ENCODE measurements around the gene ATRN.
"Not testable (repeated sequence)": the region's sequence is repeated elsewhere in the genome, so short reads cannot be mapped to it uniquely, and the experiment has no call there.

ATRN gene

DNA sequence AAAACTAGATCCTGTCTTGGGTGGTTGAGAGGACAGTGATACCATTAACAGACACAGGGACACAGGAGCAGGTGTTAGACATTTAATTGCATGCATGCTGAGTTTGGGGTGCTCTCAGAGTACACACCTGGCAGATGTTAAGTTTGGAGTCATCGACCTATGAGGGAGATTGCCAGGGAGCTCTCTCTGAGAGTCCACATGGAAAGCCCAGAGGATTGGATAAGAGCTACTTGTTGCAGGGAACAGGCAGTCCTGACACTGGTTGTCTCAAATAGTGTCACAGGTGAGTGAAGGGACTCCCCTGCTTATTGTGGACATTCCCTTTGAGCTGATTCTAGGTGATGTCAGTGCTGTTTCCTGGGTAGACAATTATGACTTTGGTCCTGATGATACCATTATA is 3.1 kb downstream of the ATRN start:
- H3K9me3 Mint-ChIP-seq: no peaks in the 10 kb centered on the region
- H3K27ac Mint-ChIP-seq (ENCODE audit: low read depth): no peak overlapping the region
- ATAC-seq (replicated peaks; ENCODE audit: extremely low read depth, poor library complexity, severe bottlenecking) (no peak), DNase-seq (ENCODE audit: low spot score in 2 of 2) (no peak)
- peaks cover 12% of the 10 kb centered on the region for H3K36me3 Mint-ChIP-seq (ENCODE audit: insufficient read depth)
- H3K27me3 Mint-ChIP-seq: no peaks in the 10 kb centered on the region
- no peak overlapping the region for H3K4me3 Mint-ChIP-seq
- H3K4me1 Mint-ChIP-seq: peaks cover 35% of the 10 kb centered on the region

DNA sequence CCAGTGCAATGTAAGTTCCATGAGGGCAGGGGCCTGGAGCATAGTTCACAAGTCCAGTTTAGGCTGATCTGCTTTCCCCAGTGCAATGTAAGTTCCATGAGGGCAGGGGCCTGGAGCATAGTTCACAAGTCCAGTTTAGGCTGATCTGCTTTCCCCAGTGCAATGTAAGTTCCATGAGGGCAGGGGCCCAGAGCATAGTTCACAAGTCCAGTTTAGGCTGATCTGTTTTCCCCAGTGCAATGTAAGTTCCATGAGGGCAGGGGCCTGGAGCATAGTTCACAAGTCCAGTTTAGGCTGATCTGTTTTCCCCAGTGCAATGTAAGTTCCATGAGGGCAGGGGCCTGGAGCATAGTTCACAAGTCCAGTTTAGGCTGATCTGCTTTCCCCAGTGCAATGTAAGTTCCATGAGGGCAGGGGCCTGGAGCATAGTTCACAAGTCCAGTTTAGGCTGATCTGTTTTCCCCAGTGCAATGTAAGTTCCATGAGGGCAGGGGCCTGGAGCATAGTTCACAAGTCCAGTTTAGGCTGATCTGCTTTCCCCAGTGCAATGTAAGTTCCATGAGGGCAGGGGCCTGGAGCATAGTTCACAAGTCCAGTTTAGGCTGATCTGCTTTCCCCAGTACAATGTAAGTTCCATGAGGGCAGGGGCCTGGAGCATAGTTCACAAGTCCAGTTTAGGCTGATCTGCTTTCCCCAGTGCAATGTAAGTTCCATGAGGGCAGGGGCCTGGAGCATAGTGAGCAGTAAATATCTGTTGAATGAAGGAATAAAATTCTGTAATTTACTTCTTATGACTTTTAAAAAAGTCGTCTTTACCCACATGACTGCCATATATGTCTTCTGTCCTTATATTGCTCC is 6.4 kb downstream of the ATRN start:
- H3K36me3 Mint-ChIP-seq (ENCODE audit: insufficient read depth); DNase-seq (ENCODE audit: low spot score in 2 of 2); H3K27ac Mint-ChIP-seq (ENCODE audit: low read depth); ATAC-seq (replicated peaks; ENCODE audit: extremely low read depth, poor library complexity, severe bottlenecking); H3K9me3 Mint-ChIP-seq; H3K27me3 Mint-ChIP-seq; H3K4me3 Mint-ChIP-seq: not testable (repeated sequence)
- H3K4me1 Mint-ChIP-seq: peaks cover 34% of the 10 kb centered on the region

DNA sequence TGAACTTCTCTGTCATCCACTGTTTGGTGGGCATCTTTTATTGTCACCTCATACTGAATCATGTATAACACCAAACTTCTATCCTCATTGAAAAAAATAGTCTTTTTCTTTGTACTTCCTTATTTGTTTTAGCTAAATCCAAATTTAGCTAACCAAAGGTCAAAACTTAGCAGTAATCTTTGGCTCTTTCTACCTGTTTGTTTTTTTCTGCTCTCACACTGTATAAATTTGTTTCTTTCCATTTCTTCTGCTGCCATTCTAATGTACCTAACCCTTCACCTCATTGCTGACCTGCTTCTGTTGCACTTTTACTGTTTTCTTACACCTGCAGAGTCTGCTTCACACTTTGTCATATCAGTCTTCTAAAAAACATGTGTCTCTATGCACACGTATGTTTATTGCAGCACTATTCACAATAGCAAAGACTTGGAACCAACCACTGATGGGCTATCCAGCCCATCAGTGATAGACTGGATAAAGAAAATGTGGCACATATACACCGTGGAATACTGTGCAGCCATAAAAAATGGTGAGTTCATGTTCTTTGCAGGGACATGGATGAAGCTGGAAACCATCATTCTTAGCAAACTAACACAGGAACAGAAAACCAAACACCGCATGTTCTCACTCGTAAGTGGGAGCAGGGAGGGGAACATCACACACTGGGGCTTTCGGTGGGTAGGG is 7.2 kb downstream of the ATRN start:
- Mint-ChIP-seq H3K4me3 (no peak overlapping the region), H3K9me3 (no peaks in the 10 kb centered on the region), H3K27me3 (no peaks in the 10 kb centered on the region), H3K27ac (ENCODE audit: low read depth) (no peak overlapping the region), H3K36me3 (ENCODE audit: insufficient read depth) (peaks cover 4% of the 10 kb centered on the region), H3K4me1 (peaks cover 26% of the 10 kb centered on the region)
- no peak for DNase-seq (ENCODE audit: low spot score in 2 of 2)
- ATAC-seq (replicated peaks; ENCODE audit: extremely low read depth, poor library complexity, severe bottlenecking): no peak

DNA sequence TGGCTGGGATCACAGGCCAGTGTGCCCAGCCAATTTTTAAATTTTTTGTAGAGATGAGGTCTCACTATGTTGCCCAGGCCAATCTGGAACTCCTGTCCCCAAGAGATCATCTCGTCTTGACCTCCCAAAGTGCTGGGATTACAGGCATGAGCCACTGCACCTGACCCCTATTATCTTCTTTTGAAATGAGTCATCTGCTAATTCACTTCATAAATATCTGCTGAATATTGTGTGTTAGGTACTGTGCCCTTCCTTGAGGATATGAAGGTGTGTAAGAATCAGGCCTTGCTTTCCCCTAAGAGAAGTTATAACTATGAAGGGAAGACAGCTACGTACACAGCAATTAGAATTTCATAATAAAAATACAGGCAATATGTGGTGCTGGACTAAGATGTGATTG is 8.2 kb downstream of the ATRN start:
- no peak for ATAC-seq (replicated peaks; ENCODE audit: extremely low read depth, poor library complexity, severe bottlenecking)
- peaks cover 16% of the 10 kb centered on the region for H3K4me1 Mint-ChIP-seq
- peaks cover 2% of the 10 kb centered on the region for H3K36me3 Mint-ChIP-seq (ENCODE audit: insufficient read depth)
- no peak overlapping the region for H3K27ac Mint-ChIP-seq (ENCODE audit: low read depth)
- no peaks in the 10 kb centered on the region for H3K9me3 Mint-ChIP-seq
- DNase-seq (ENCODE audit: low spot score in 2 of 2): no peak
- H3K4me3 Mint-ChIP-seq: no peak overlapping the region
- no peaks in the 10 kb centered on the region for H3K27me3 Mint-ChIP-seq

DNA sequence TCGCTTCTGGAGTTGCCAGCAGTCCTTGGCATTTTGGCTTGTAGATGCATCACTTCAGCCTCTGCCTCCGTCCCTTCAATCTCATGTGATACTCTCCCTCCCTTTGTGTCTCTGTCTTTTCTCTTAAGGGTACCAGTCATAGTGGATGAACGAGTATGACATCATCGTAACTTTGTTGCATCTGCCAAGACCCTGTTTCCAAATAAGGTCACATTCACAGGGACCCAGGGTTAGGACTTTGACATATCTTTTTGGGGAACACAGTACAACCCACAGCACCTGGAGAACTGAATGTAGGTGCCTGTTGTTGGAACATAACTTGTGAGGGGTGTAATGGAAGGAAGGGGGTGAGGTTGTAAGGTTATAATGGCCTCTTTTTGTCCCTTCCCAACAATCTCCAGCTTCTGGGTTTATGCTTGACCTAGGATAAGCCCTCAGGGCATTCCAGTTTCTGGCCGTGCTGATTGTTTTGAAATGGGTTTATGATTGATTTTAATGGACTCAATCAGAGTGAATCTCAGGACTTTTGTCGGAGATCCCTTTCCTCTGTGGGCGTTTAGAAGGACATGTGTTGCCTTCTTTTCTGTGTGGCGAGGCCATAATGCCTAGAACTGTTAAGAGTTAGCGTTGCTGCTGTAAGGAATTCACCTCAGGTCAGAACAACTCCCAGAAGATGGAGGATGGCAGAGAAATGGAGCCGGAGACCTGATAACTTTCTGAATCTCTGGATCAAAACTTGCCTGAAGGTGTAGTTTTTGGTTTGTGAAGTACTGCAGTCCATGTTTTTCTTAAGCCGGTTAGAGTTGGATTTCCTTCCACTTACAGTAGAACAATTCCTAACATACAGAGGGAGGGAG is 9.2 kb downstream of the ATRN start:
- DNase-seq (ENCODE audit: low spot score in 2 of 2): no peak
- H3K4me1 Mint-ChIP-seq: peaks cover 17% of the 10 kb centered on the region

DNA sequence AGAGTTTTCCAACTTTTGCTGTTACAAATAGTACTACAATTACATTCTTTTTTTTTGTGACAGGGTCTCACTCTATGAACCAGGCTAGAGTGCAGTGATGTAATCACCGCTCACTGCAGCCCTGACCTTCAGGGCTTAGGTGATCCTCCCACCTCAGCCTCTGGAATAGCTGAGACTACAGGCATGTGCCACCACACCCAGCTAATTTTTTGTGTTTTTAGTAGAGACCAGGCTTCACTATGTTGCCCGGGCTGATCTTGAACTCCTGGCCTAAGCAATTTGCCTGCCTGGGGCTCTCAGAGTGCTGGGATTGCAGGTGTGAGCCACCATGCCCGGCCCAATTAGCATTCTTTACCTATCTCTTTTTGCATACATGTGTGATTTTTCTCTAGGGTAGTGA is 12.5 kb downstream of the ATRN start:
- ATAC-seq (replicated peaks; ENCODE audit: extremely low read depth, poor library complexity, severe bottlenecking): no peak
- no peak overlapping the region for H3K27ac Mint-ChIP-seq (ENCODE audit: low read depth)
- H3K27me3 Mint-ChIP-seq: no peaks in the 10 kb centered on the region
- no peak overlapping the region for H3K4me3 Mint-ChIP-seq
- H3K4me1 Mint-ChIP-seq: peaks cover 20% of the 10 kb centered on the region
- H3K9me3 Mint-ChIP-seq: no peaks in the 10 kb centered on the region
- DNase-seq (ENCODE audit: low spot score in 2 of 2): no peak
- H3K36me3 Mint-ChIP-seq (ENCODE audit: insufficient read depth): peaks cover 1% of the 10 kb centered on the region

More for the DNA sequence above, 9.2 kb downstream of the ATRN start:
- peaks cover 2% of the 10 kb centered on the region for H3K36me3 Mint-ChIP-seq (ENCODE audit: insufficient read depth)
- no peak overlapping the region for H3K27ac Mint-ChIP-seq (ENCODE audit: low read depth)
- H3K4me3 Mint-ChIP-seq: no peak overlapping the region
- H3K9me3 Mint-ChIP-seq: no peaks in the 10 kb centered on the region
- H3K27me3 Mint-ChIP-seq: no peaks in the 10 kb centered on the region
- ATAC-seq (replicated peaks; ENCODE audit: extremely low read depth, poor library complexity, severe bottlenecking): no peak

DNA sequence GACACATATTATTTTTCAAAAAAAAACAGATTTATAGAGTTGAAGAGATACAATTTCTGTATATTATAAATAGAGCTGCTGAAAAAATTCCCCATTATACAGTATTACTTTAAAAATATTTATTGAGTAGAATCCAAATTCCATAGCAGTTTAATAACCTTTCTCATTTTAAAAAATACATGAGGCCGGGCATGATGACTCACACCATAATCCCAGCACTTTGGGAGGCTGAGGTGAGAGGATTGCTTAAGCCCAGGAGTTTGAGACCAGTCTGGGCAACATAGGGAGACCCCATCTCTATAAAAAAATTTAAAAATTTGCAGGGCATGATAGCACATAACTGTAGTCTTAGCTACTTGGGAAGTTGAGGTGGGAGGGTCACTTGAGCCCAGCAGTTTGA is 13.0 kb downstream of the ATRN start:
- Mint-ChIP-seq H3K27me3 (no peaks in the 10 kb centered on the region), H3K4me3 (no peak overlapping the region), H3K27ac (ENCODE audit: low read depth) (no peak overlapping the region), H3K36me3 (ENCODE audit: insufficient read depth) (peaks cover 1% of the 10 kb centered on the region), H3K4me1 (peaks cover 20% of the 10 kb centered on the region), H3K9me3 (no peaks in the 10 kb centered on the region)
- DNase-seq (ENCODE audit: low spot score in 2 of 2) (no peak), ATAC-seq (replicated peaks; ENCODE audit: extremely low read depth, poor library complexity, severe bottlenecking) (no peak)

DNA sequence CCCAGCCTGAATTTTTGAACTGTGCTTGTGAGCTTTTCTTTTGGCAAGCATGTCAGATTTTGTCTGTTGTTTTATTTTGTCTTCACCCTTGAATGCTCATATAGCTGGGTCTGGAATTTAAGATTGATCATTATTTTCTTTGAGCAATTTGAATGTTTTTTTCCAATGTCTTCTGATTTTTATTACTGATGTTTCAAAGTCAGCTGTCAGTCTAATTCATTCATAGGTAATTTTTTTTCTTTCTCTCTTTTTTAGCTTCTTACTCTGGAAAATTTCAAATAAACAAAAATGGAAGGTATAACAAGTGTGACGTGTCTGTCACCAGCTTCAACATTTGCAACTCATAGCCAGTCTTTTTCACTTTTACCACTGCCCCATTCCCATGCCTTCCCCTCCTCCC is 15.1 kb downstream of the ATRN start:
- Mint-ChIP-seq H3K9me3 (no peaks in the 10 kb centered on the region), H3K36me3 (ENCODE audit: insufficient read depth) (peaks cover 1% of the 10 kb centered on the region), H3K27me3 (no peaks in the 10 kb centered on the region), H3K4me3 (no peak overlapping the region), H3K27ac (ENCODE audit: low read depth) (no peak overlapping the region), H3K4me1 (peaks cover 19% of the 10 kb centered on the region)
- DNase-seq (ENCODE audit: low spot score in 2 of 2) (no peak), ATAC-seq (replicated peaks; ENCODE audit: extremely low read depth, poor library complexity, severe bottlenecking) (no peak)

DNA sequence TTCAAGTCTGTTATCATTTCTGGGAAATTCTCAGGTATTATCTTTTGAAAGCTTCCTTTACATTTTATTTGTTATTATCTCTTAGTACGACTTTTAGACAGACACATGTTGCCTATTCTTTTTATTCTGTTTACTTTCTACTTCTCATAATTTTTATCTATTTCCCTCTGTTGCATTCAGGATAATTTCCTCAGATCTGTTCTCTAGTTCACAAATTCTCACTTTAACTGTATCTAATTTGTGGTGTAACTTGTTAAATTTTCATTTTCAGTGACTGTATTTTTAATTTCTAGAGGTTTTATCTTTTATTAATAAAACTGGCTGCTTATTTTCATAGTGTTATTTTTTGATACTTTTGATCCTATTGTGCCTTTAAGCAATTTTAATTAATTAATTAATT is 16.0 kb downstream of the ATRN start:
- no peak overlapping the region for H3K4me3 Mint-ChIP-seq
- ATAC-seq (replicated peaks; ENCODE audit: extremely low read depth, poor library complexity, severe bottlenecking) (no peak), DNase-seq (ENCODE audit: low spot score in 2 of 2) (no peak)
- H3K4me1 Mint-ChIP-seq: peaks cover 19% of the 10 kb centered on the region
- H3K27ac Mint-ChIP-seq (ENCODE audit: low read depth): no peak overlapping the region
- no peaks in the 10 kb centered on the region for H3K9me3 Mint-ChIP-seq
- H3K36me3 Mint-ChIP-seq (ENCODE audit: insufficient read depth): peaks cover 1% of the 10 kb centered on the region
- H3K27me3 Mint-ChIP-seq: no peaks in the 10 kb centered on the region

DNA sequence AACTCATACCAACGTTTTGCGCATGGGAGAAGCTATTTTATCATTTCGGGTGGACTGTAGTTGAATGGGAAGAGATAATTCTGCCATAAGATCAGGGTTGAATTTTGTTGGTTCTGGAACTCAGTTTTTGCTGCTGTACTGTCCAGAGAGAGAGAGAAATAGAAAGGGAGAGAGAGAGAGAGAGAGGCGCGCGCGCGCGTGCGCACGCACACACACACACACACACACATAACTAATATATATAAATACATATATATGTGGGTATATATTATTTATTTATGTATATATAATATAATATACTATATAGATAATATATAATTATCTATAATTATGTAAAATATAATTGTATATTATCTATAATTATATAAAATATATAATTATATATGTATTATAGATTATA is 21.9 kb downstream of the ATRN start:
- no peak for ATAC-seq (replicated peaks; ENCODE audit: extremely low read depth, poor library complexity, severe bottlenecking)
- H3K27me3 Mint-ChIP-seq: no peaks in the 10 kb centered on the region
- no peak overlapping the region for H3K4me3 Mint-ChIP-seq
- H3K27ac Mint-ChIP-seq (ENCODE audit: low read depth): no peak overlapping the region
- no peaks in the 10 kb centered on the region for H3K9me3 Mint-ChIP-seq
- peaks cover 1% of the 10 kb centered on the region for H3K36me3 Mint-ChIP-seq (ENCODE audit: insufficient read depth)
- no peak for DNase-seq (ENCODE audit: low spot score in 2 of 2)
- H3K4me1 Mint-ChIP-seq: peaks cover 30% of the 10 kb centered on the region

DNA sequence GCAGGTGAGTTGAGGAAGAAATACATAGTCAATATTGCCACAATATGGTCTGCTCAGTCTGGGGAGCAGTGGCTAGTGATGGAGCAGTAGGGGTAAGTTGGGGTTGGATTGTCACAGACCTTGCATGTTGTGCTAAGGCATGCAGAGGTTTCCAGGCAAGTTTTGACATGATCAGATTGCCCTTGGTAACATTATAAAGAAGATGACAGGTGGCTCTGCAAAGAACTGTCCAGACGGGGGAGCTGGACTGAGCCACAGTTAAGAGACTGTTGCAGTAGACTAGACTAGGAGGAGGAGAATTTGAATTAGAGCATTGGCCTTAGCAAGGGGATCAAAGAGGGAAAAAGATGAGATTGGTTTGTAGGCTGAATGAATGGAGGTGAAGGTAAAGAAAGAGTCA is 23.4 kb downstream of the ATRN start:
- DNase-seq (ENCODE audit: low spot score in 2 of 2) (no peak), ATAC-seq (replicated peaks; ENCODE audit: extremely low read depth, poor library complexity, severe bottlenecking) (no peak)
- H3K4me1 Mint-ChIP-seq: peaks cover 24% of the 10 kb centered on the region
- H3K9me3 Mint-ChIP-seq: no peaks in the 10 kb centered on the region
- no peaks in the 10 kb centered on the region for H3K27me3 Mint-ChIP-seq
- no peaks in the 10 kb centered on the region for H3K36me3 Mint-ChIP-seq (ENCODE audit: insufficient read depth)
- H3K27ac Mint-ChIP-seq (ENCODE audit: low read depth): no peak overlapping the region
- H3K4me3 Mint-ChIP-seq: no peak overlapping the region

DNA sequence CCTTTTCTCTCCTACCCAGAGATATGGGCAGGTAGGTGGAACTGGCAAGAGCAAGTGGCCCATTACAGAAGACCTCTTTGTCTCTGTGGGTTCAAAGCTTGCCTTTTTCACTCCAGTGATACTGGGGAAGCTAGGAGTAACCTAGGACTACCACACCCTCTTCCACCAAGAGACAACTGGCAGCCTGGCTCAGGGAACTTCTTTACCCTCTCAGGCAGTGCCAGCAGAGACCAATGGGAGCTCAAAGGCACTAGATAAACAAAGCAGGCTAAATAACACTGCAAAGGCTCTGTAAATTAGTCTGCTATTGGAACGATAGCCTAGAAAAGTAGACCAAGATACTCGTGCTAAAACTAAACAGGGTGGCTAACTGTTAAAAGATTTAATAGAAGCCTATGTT is 32.1 kb downstream of the ATRN start:
- Mint-ChIP-seq H3K4me3 (no peak overlapping the region), H3K36me3 (ENCODE audit: insufficient read depth) (no peaks in the 10 kb centered on the region), H3K27ac (ENCODE audit: low read depth) (no peak overlapping the region), H3K9me3 (no peaks in the 10 kb centered on the region), H3K4me1 (peaks cover 9% of the 10 kb centered on the region), H3K27me3 (no peaks in the 10 kb centered on the region)
- ATAC-seq (replicated peaks; ENCODE audit: extremely low read depth, poor library complexity, severe bottlenecking) (no peak), DNase-seq (ENCODE audit: low spot score in 2 of 2) (no peak)
